HepG2 (cell line): Measurements from ENCODE around the gene MYH15. TPM values are rescaled to one million over a fixed set of nuclear protein-coding genes. Genes with fewer than 3 reads are reported as not detected.

Source experiments
- ATAC-seq: fragments of 200-7000 bp; cut with Tn5 transposase; 3 replicates; pipeline ENCODE4 v1.9.1; 2020; ENCODE audit warnings: mild to moderate bottlenecking, moderate library complexity
- BruUV-seq: library from RNA; stranded (reverse); fragments of 400-500 nt; replicated peaks from 2 replicates; lab custom pipeline; 2021; lab: Mats Ljungman, UMichigan
- CTCF ChIA-PET: fragments of 300-600 bp; formaldehyde crosslinking; extraction: SDS; loops from one replicate; lab custom pipeline; 2021; ENCODE audit warnings: low total read pairs, inconsistent platforms, low intra/inter-chr PET ratio; lab: Yijun Ruan, JAX
- POLR2A ChIA-PET: fragments of 350-600 bp; sonication (Branson Sonifier 250); formaldehyde crosslinking; loops from one replicate; lab custom pipeline; 2020; ENCODE audit warnings: antibody characterized with exemption, inconsistent platforms; lab: Yijun Ruan, JAX
- DNase-seq: peaks from one replicate; pipeline ENCODE4 v3.0.0-alpha.2; 2015; ENCODE audit warnings: low spot score
- FAIRE-seq: peaks from 3 replicates; lab custom pipeline; 2011; peaks lifted over from hg19 to GRCh38; lab: Jason Lieb, UNC
- H2AFZ ChIP-seq: one replicate; pipeline ENCODE4 v1.6.1; 2011; ENCODE audit warnings: low read length, inconsistent platforms
- H3K27ac ChIP-seq: fragments of 300-600 bp; 3 replicates; pipeline ENCODE4 v1.8.0; 2011; ENCODE audit warnings: mixed run types, mild to moderate bottlenecking, mixed read lengths, low read length, inconsistent platforms; ENCODE audit not compliant: insufficient read depth; ENCODE audit errors: extremely low read length
- H3K27me3 ChIP-seq, 2 experiments: fragments of 200-600 bp in 1 of 2; 2 replicates in 1 of 2; 3 replicates in 1 of 2; pipeline versions ENCODE4 v1.6.0 to v1.8.0; 2011; ENCODE audit warnings: low read length in 2 of 2, mild to moderate bottlenecking in 2 of 2, moderate library complexity in 2 of 2, inconsistent platforms in 1 of 2; ENCODE audit not compliant: insufficient read depth in 2 of 2, control insufficient read depth in 1 of 2
- H3K36me3 ChIP-seq, 2 experiments: fragments of 200-600 bp in 1 of 2; replicated peaks in 1 of 2; 2 replicates in 1 of 2; 3 replicates in 1 of 2; pipeline versions ENCODE4 v1.5.1 to v1.8.0; 2011; ENCODE audit warnings: low read length in 2 of 2, inconsistent platforms in 1 of 2; ENCODE audit not compliant: insufficient read depth in 2 of 2, control insufficient read depth in 1 of 2
- H3K4me1 ChIP-seq: 2 replicates; pipeline ENCODE4 v1.5.1; 2012; ENCODE audit warnings: low read length, inconsistent platforms; ENCODE audit not compliant: insufficient read depth
- H3K4me2 ChIP-seq: 2 replicates; pipeline ENCODE4 v1.6.0; 2011; ENCODE audit warnings: low read depth, low read length, inconsistent platforms
- H3K4me3 ChIP-seq, 3 experiments: fragments of 200-600 bp in 1 of 3; sonication (generic), shearing (Covaris generic) in 1 of 3; replicated peaks in 1 of 3; 2 replicates each; pipeline ENCODE4 v1.5.1; 2011 to 2016; ENCODE audit warnings: low read length in 3 of 3, inconsistent platforms in 2 of 3, low read depth in 2 of 3, mild to moderate bottlenecking in 2 of 3, control low read depth in 1 of 3, mixed read lengths in 1 of 3; ENCODE audit not compliant: insufficient read depth in 1 of 3
- H3K79me2 ChIP-seq: one replicate; pipeline ENCODE4 v1.6.1; 2011; ENCODE audit warnings: low read length, inconsistent platforms; ENCODE audit not compliant: insufficient read depth
- H3K9ac ChIP-seq: 2 replicates; pipeline ENCODE4 v1.6.0; 2011; ENCODE audit warnings: mild to moderate bottlenecking, low read depth, low read length, inconsistent platforms; ENCODE audit not compliant: insufficient read depth
- H3K9me3 ChIP-seq: 2 replicates; pipeline ENCODE4 v1.5.1; 2012; ENCODE audit warnings: mild to moderate bottlenecking, low read length
- H4K20me1 ChIP-seq: 2 replicates; pipeline ENCODE4 v1.6.0; 2011; ENCODE audit warnings: inconsistent platforms, mild to moderate bottlenecking, low read length, moderate library complexity; ENCODE audit not compliant: insufficient read depth
- CEBPB ChIP-seq: IDR thresholded peaks from 2 replicates; pipeline ENCODE4 v1.6.1; 2011; ENCODE audit warnings: low read depth, low read length, improper control_type of control experiment, borderline replicate concordance
- DR1 ChIP-seq: sonication (generic); formaldehyde crosslinking; IDR thresholded peaks from 2 replicates; pipeline ENCODE4 v1.8.0; 2021; ENCODE audit warnings: mild to moderate bottlenecking, missing genetic modification reagents, inconsistent platforms
- ELF4 ChIP-seq: sonication (generic); formaldehyde crosslinking; IDR thresholded peaks from 2 replicates; pipeline ENCODE4 v1.5.0; 2020; ENCODE audit warnings: missing genetic modification reagents, mild to moderate bottlenecking, moderate library complexity, borderline replicate concordance
- FOXA1 ChIP-seq, 2 experiments: fragments of 450-650 bp in 1 of 2; sonication (generic) in 1 of 2; formaldehyde crosslinking in 1 of 2; IDR thresholded peaks; 2 replicates each; pipeline versions ENCODE4 v1.4.0 to v1.6.1; 2016 to 2020; ENCODE audit warnings: missing genetic modification reagents in 1 of 2
- HNRNPH1 ChIP-seq: fragments of 200-400 bp; formaldehyde crosslinking; optimal IDR thresholded peaks from 2 replicates; pipeline ENCODE3; 2017; ENCODE audit warnings: mild to moderate bottlenecking, low read depth, low read length
- MAF1 ChIP-seq: sonication (generic); formaldehyde crosslinking; IDR thresholded peaks from 2 replicates; pipeline ENCODE4 v1.5.0; 2020; ENCODE audit warnings: missing genetic modification reagents, borderline replicate concordance
- MYC ChIP-seq: sonication (generic); formaldehyde crosslinking; IDR thresholded peaks from 2 replicates; pipeline ENCODE4 v1.9.0; 2021; ENCODE audit warnings: missing genetic modification reagents, borderline replicate concordance
- PAWR ChIP-seq: sonication (generic); formaldehyde crosslinking; IDR thresholded peaks from 2 replicates; pipeline ENCODE4 v1.4.0; 2020; ENCODE audit warnings: missing genetic modification reagents, mild to moderate bottlenecking, borderline replicate concordance
- PCBP2 ChIP-seq: fragments of 200-400 bp; formaldehyde crosslinking; optimal IDR thresholded peaks from 2 replicates; pipeline ENCODE3; 2018; ENCODE audit warnings: low read length, low read depth; ENCODE audit not compliant: poor library complexity, severe bottlenecking
- TBX3 ChIP-seq: fragments of 450-650 bp; IDR thresholded peaks from 2 replicates; pipeline ENCODE4 v1.6.1; 2017; ENCODE audit warnings: antibody characterized with exemption, mild to moderate bottlenecking, inconsistent platforms, borderline replicate concordance
- ZNF235 ChIP-seq: sonication (generic); formaldehyde crosslinking; IDR thresholded peaks from 2 replicates; pipeline ENCODE4 v1.8.1; 2023; ENCODE audit warnings: mild to moderate bottlenecking, missing genetic modification reagents, borderline replicate concordance
- ZNF510 ChIP-seq: sonication (generic); formaldehyde crosslinking; IDR thresholded peaks from 2 replicates; pipeline ENCODE4 v1.4.0; 2020; ENCODE audit warnings: low read depth, mild to moderate bottlenecking, missing genetic modification reagents
- WGBS: methylation state at CpG from one replicate; pipeline ENCODE4 v1.1.6; 2017; ENCODE audit warnings: low lambda C conversion rate; 5-methylcytosine and 5-hydroxymethylcytosine counted together
- in situ Hi-C: cut with HindIII; loops from 2 replicates; pipeline ENCODE4 v1.10.0; 2017; ENCODE audit warnings: low pct_unique_long_range_greater_than_20kb; ENCODE audit not compliant: extremely low pct_ligation_motif_present
- intact Hi-C: fragments of 100-400 bp; cut with micrococcal nuclease; formaldehyde crosslinking; loops from one replicate; pipeline ENCODE4 v1.10.0; 2022; ENCODE audit not compliant: unreplicated experiment
- polyA plus RNA-seq, 8 experiments: library from polyadenylated mRNA; depleted of rRNA in 3 of 8; stranded (reverse) in 7 of 8; unstranded in 1 of 8; fragments of >200 nt; fragmentation: Illumina TruSeq in 4 of 8; extraction: Trizol in 4 of 8; gene quantifications; 2 replicates each; pipeline versions ENCODE4 v1.2.1 to v1.2.3, GENCODE V29; 2011 to 2016; ENCODE audit warnings: low read depth in 4 of 8, missing spikeins in 1 of 8, mixed read lengths in 1 of 8; ENCODE audit not compliant: insufficient read depth in 1 of 8
- total RNA-seq, 5 experiments: library from RNA; depleted of rRNA; stranded (reverse); fragments of >200 nt; fragmentation: Illumina TruSeq; extraction: Trizol; gene quantifications; 2 replicates each; pipeline ENCODE4 v1.2.3, GENCODE V29; 2016; ENCODE audit warnings: low read depth in 1 of 5
- TF ChIP-seq, protein P1 (sequence below): IDR thresholded peaks from 2 replicates; pipeline ENCODE4 v1.6.1; 2016; ENCODE audit warnings: low read depth

Gene MYH15
- total and polyA plus RNA-seq, 2 of the 13 experiments (the other 11 are each of a cell fraction or from before 2014, with no cell fraction given): 0.03 to 0.09 TPM

DNA sequence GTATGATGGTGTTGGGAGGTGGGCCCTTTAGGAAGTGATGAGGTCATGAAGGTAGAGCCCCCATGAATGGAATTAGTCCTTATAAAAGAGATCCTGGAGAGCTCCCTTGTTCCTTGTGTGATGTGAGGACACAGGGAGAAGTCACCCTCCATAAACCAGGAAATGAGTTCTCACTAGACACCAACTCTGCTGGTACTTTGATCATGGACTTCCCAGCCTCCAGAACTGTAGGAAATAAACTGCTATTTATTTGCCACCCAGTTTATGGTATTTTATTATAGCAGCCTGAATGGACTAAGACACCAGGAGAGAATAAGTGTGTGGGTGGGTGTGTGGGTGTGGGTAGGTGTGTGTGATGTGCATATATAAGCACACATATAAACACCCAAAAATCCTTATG is 71.9 kb downstream of the MYH15 start:
- ATAC-seq (no peak), FAIRE-seq (no peak), DNase-seq (no peak)
- no peak overlapping the region for H3K4me3 ChIP-seq
- intact Hi-C loops: no loop called here
- no peak overlapping the region for H3K4me2 ChIP-seq
- POLR2A ChIA-PET: no interaction called here
- H3K27me3 ChIP-seq: no peaks in the 10 kb centered on the region
- no peak overlapping the region for H3K27ac ChIP-seq
- in situ Hi-C loops: no loop called here
- TF ChIP-seq MYC (CRISPR knock-in tag) (no peak), ELF4 (no peak), DR1 (CRISPR knock-in tag) (no peak), HNRNPH1 (no peak), TBX3 (no peak), CEBPB (no peak), PCBP2 (no peak)
- TF ChIP-seq, protein P1, sequence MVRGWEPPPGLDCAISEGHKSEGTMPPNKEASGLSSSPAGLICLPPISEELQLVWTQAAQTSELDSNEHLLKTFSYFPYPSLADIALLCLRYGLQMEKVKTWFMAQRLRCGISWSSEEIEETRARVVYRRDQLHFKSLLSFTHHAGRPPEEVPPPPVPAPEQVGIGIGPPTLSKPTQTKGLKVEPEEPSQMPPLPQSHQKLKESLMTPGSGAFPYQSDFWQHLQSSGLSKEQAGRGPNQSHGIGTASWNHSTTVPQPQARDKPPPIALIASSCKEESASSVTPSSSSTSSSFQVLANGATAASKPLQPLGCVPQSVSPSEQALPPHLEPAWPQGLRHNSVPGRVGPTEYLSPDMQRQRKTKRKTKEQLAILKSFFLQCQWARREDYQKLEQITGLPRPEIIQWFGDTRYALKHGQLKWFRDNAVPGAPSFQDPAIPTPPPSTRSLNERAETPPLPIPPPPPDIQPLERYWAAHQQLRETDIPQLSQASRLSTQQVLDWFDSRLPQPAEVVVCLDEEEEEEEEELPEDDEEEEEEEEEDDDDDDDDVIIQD (CRISPR knock-in tag): no peak
- no peaks in the 10 kb centered on the region for H3K4me1 ChIP-seq
- no peaks in the 10 kb centered on the region for H3K79me2 ChIP-seq
- no peak overlapping the region for H2AFZ ChIP-seq
- no peaks in the 10 kb centered on the region for H4K20me1 ChIP-seq
- no peaks in the 10 kb centered on the region for H3K9me3 ChIP-seq
- no peaks in the 10 kb centered on the region for H3K36me3 ChIP-seq
- BruUV-seq: no TSS peak
- CTCF ChIA-PET: no interaction called here
- no peak overlapping the region for H3K9ac ChIP-seq

DNA sequence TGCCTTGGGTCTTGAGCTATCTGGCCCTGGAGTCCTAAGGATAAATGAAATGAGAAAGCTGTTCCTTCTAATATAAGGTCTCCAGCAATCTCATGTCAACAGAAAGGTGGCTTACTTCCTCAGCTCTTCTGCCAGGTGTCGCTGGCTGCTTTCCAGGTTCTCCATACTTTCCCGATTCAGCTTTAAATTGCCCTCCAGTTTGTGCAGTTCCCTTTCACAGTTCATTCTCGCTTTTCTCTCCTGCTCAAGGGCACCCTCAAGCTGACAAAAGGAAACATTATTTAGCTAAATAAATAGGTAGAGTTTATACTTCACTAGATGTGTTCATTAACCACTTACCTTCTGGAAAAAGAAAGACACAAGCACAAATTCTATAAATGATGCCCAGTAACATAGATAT is 73.0 kb downstream of the MYH15 start:
- POLR2A ChIA-PET: no interaction called here
- DNase-seq: no peak

More for the DNA sequence above, 73.0 kb downstream of the MYH15 start:
- Histone ChIP-seq H3K36me3 (no peaks in the 10 kb centered on the region), H3K27me3 (no peaks in the 10 kb centered on the region), H3K4me3 (no peak overlapping the region), H3K79me2 (no peaks in the 10 kb centered on the region), H3K27ac (no peak overlapping the region), H4K20me1 (no peaks in the 10 kb centered on the region), H2AFZ (no peak overlapping the region), H3K4me2 (no peak overlapping the region), H3K4me1 (no peaks in the 10 kb centered on the region), H3K9me3 (no peaks in the 10 kb centered on the region), H3K9ac (no peak overlapping the region)
- WGBS: 5% methylated on average over 3 of the region's 3 CpGs
- TF ChIP-seq PAWR (CRISPR knock-in tag) (no peak), ZNF235 (CRISPR knock-in tag) (no peak), FOXA1 (IDR thresholded peaks at IDR 0.05) (no peak), FOXA1 (CRISPR knock-in tag; IDR thresholded peaks at IDR 0.05) (no peak), MAF1 (no peak), ZNF510 (CRISPR knock-in tag) (no peak)
- FAIRE-seq (no peak), ATAC-seq (no peak)
- intact Hi-C loops: no loop called here
- in situ Hi-C loops: no loop called here
- no TSS peak for BruUV-seq
- CTCF ChIA-PET: no interaction called here
